GM12891 (cell line): ENCODE results near the gene TFCP2L1.
"Not testable (repeated sequence)": the region's sequence is repeated elsewhere in the genome, so short reads cannot be mapped to it uniquely, and the experiment has no call there.

Source experiments
- DNase-seq: peaks from one replicate; pipeline ENCODE4 v3.0.0; 2011; ENCODE audit warnings: low spot score; ENCODE audit not compliant: insufficient read length
- FAIRE-seq: peaks from 2 replicates; lab custom pipeline; 2011; peaks lifted over from hg19 to GRCh38; lab: Jason Lieb, UNC
- PAX5 ChIP-seq: IDR thresholded peaks from 2 replicates; pipeline ENCODE4 v1.6.1; 2011; ENCODE audit warnings: low read length, moderate library complexity, mild to moderate bottlenecking; ENCODE audit not compliant: insufficient read depth, severe bottlenecking
- POLR2A ChIP-seq: IDR thresholded peaks from 2 replicates; pipeline ENCODE4 v1.6.1; 2011; ENCODE audit warnings: low read depth, low read length, control low read depth
- POLR2AphosphoS5 ChIP-seq: IDR thresholded peaks from 2 replicates; pipeline ENCODE4 v1.6.1; 2011; ENCODE audit warnings: low read depth, low read length, control low read depth
- POU2F2 ChIP-seq: IDR thresholded peaks from 2 replicates; pipeline ENCODE4 v1.6.1; 2011; ENCODE audit warnings: low read depth, mild to moderate bottlenecking, control low read depth, low read length, moderate library complexity
- SPI1 ChIP-seq: IDR thresholded peaks from 2 replicates; pipeline ENCODE4 v1.6.1; 2011; ENCODE audit warnings: low read depth, low read length, control low read depth
- TAF1 ChIP-seq: IDR thresholded peaks from 2 replicates; pipeline ENCODE4 v1.6.1; 2011; ENCODE audit warnings: low read depth, low read length, control low read depth

The TFCP2L1 gene

DNA sequence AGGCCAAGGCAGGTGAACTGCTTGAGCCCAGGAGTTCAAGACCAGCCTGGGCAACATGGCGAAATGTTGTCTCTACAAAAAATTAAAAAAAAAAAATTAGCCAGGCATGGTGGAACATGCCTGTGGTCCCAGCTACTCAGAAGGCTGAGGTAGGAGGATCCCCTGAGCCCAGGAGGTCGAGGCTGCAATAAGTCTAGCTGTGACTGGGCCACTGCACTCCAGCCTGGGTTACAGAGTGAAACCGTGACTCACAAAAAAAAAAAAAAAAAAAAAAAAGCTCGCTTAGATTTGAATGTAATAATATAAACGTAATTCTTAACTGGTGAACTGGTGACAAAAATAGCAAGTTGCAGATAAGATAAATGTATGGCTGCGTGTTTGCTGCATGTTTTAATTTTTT lies 56.5 kb downstream of the TFCP2L1 start:
- DNase-seq (no peak), FAIRE-seq (no peak)
- no peak for TF ChIP-seq PAX5
- TF ChIP-seq SPI1, result no peak
- no peak for TF ChIP-seq POU2F2
- TF ChIP-seq TAF1, result no peak
- no peak for TF ChIP-seq POLR2AphosphoS5
- no peak for TF ChIP-seq POLR2A

DNA sequence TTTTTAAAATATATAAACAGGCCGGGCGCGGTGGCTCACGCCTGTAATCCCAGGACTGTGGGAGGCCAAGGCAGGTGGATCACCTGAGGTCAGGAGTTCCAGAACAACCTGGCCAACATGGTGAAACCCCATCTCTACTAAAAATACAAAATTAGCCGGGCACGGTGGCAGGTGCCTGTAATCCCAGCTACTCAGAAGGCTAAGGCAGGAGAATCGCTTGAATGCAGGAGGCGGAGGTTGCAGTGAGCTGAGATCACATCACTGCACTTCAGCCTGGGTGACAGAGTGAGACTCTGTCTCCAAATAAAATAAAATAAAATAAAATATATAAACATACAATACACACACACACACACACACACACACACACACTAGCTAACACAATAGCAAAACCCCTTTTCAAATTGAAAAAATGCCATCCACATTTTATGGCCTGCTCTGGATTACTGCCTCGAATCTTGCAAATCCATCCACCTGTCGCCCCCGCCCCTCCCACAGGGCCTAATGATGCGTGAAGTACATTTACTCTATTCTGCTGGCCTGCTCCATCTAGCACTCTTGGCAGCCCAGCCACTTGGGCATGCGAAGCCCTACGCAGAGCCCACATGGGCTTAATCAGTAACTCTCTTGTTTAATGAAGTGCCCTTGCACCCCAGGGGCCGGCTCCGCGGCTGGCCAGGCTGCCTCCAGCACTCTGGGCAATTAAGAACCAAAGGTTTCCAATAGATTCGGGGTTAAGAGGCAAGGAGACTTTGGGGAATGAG lies 57.4 kb downstream of the TFCP2L1 start:
- not testable (repeated sequence) for DNase-seq

DNA sequence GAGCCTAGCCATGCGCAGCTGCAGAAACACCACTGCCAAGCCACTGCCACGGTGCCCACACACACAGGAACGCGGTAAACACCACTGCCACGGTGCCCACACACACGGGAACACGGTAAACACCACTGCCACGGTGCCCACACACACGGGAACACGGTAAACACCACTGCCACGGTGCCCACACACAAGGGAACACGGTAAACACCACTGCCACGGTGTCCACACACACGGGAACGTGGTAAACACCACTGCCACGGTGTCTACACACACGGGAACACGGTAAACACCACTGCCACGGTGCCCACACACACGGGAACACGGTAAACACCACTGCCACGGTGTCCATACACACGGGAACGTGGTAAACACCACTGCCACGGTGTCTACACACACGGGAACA lies 59.3 kb downstream of the TFCP2L1 start:
- FAIRE-seq, DNase-seq: not testable (repeated sequence)

More for the DNA sequence above, 57.4 kb downstream of the TFCP2L1 start:
- FAIRE-seq, result not testable (repeated sequence)

DNA sequence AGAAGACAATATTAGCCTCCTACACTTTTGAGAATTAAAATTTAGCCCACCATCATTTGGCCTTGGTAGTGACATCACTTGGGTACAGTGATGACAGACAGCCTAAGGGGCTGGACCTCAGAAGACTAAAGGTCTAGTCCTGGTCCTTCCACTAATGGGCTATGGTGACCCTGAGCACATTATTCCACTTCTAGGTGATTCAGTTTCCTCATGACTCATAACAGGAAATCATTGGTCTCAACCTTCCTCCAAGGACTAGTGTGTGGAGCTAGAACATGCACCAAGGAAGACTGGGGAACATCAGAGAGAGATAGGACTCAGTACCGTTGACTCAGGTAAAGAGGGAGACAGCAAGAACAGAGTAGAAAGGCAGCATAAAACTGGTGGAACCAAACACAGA lies 64.0 kb downstream of the TFCP2L1 start:
- FAIRE-seq (no peak), DNase-seq (no peak)
- TF ChIP-seq POLR2A (no peak), POLR2AphosphoS5 (no peak), PAX5 (no peak), TAF1 (no peak), POU2F2 (no peak), SPI1 (no peak)

DNA sequence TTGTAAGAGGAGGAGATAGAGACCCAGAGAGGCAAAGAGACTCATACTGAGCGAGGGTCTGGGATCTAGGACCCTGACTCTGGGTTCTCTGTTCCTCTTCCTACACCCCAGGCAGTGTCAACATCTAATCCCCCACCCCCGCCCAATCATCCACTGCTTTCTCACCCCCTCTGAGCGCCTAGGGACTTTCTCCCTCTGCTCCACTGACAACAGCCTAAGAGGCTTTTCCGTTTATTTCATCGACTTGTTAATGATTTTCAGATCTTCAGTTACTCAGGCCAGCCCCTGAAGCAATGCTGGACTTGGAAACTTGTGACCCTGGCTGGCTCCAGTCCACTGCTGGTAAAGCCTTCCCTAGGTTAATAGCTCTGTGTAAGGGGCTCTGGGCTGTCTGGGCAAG lies 65.1 kb downstream of the TFCP2L1 start:
- no peak for DNase-seq
- TF ChIP-seq PAX5 (no peak), SPI1 (no peak), POU2F2 (no peak)
- no peak for FAIRE-seq

DNA sequence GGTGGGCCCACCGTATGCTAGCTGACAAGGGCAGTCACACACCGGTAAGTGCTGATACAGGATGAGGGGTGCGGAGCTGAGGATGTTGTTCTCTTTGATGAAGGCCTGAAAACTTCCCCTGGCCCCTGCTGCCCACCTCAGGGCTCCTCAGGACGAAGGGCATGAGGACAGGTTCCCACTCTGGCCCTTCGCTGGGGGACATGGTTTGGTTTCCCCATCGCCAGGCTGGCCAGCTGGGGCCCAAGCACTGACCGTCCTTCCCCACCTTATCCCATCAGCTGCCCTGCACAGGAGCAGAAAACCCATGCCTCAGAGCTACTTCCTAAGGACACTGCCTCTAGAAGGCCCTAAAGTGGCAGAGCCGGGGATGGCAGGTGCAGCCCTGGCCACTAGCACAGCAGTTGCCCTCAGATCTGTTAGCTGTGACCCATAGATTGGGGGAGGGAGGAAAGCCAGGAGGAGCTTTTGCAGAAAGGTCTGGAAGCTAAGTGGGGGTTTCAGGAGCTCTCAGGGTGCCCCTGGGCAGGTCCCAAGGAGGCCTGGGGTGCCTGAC lies 66.5 kb downstream of the TFCP2L1 start:
- TF ChIP-seq SPI1 (no peak), TAF1 (no peak), POLR2AphosphoS5 (no peak), POU2F2 (no peak), PAX5 (no peak), POLR2A (no peak)
- no peak for FAIRE-seq
- no peak for DNase-seq

DNA sequence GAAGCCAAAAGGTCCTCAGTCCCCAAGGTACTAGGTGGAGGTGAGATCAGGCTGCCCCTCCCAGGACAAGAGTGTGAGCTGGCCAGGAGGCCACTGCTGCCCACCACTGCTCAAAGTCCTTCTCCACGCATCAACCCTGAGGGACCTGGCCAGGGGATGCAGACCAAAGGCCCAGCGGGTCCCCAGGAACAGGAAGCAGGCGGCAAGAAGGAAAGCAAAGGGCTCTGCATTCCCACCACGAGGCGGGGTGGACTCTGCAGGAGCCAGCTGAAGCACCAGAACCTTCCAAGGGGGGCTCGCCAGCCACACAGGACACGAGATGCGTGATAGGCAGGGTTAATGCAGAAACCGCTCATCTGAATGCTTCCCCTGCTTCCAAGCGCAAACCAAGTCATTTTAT lies 67.4 kb downstream of the TFCP2L1 start:
- FAIRE-seq (no peak), DNase-seq (no peak)
- no peak for TF ChIP-seq SPI1
- no peak for TF ChIP-seq POU2F2
- no peak for TF ChIP-seq POLR2AphosphoS5
- TF ChIP-seq TAF1, result no peak
- TF ChIP-seq PAX5, result no peak
- no peak for TF ChIP-seq POLR2A

DNA sequence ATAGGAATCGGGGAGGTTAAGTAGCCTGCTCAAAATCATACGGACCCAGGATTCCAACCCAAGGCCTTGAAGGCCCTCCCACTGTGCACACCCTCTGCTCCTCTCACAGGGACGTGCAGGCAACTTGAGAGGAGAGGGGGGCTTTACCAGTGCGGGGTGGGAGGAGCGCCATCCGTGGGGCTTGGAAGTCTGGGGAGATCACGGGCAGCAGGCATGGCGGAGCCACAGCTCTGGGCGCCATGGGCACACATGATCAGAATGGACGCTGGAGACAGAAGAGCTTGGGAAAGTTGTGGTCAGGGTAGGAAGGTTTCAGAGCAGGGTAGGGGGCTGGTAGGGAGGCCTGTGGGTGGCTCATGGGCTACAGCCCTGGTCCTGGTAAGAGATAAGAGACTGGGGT lies 70.7 kb downstream of the TFCP2L1 start:
- DNase-seq (no peak), FAIRE-seq (no peak)
- TF ChIP-seq SPI1 (no peak), POLR2AphosphoS5 (no peak), PAX5 (no peak)

DNA sequence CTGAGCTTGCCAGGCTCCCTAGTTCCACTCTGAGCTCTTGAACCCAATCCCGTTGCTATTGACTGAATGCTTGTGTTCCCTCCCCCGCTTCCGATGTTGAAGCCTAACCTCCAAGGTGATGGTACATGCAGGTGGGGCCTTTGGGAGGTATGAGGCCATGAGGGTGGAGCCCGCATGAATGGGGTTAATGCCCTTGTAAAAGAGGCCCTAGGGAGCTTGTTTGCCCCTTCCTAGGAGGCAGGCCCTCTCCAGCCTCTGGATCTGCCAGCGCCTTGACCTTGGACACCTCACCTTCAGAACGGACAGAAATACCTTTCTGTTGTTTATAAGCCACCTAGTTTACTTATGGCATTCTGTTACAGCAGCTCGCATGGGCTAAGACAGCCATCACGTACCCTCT lies 71.6 kb downstream of the TFCP2L1 start:
- TF ChIP-seq POLR2A, result no peak
- no peak for TF ChIP-seq POLR2AphosphoS5
- no peak for TF ChIP-seq SPI1
- TF ChIP-seq TAF1, result no peak
- no peak for TF ChIP-seq POU2F2
- no peak for TF ChIP-seq PAX5
- DNase-seq (no peak), FAIRE-seq (no peak)

DNA sequence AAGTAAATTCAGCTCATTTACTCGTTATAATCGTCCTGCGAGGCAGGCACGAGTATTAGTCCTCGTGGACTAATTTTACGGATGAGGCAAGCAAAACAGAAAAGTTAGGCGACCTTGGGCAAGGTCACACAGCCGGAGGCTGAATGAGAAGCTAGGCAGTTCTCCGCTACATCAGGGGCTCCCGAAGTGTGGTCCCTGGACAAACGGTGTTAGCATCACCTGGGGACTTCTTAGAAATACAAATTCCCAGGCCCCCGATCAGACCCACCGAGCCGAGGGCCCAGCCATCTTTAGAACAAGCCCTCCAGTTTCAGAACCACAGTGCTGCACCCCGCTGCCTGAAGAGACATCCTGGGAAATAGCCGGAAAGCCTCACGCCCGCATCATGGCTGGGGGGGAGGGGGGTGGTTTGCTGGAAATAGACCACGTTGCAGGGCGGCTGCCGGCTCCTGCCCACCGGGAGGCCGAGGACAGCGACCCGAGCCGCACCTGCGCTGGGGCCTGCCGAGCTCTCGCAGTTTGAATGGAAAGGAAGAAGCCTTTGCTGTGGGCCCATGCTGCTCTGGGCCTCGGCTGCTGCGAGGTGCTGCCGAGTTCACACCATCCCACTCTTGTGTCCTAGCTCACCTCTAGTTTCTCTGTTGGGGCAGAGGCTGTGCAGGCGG lies 72.2 kb downstream of the TFCP2L1 start:
- no peak for DNase-seq
- no peak for FAIRE-seq
- no peak for TF ChIP-seq TAF1
- TF ChIP-seq SPI1, result no peak
- no peak for TF ChIP-seq PAX5
- TF ChIP-seq POU2F2, result no peak
- TF ChIP-seq POLR2AphosphoS5, result no peak
- no peak for TF ChIP-seq POLR2A

DNA sequence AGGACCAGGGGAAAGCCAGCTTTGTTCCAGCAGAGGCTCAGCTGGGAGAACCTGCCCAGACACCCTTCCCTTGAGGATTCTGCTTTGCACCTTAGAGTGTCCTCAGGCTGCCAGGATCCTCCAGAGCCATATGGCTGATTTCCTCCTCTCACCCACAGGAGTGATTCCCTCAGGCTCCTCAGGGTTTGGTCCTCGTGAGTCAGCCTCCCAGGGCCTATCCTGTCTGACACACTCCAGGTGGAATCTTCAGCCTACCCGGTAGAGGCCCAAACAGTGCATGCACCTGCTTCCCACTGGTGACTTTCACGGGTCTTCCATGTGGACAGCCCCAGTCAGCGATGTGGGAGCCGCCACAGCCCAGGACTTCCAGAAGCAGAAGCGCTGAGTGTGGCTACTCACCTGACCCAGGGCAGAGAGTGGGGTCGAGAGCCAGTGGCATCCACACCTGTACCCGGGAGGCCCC lies 73.3 kb downstream of the TFCP2L1 start:
- FAIRE-seq, result no peak
- no peak for DNase-seq
- no peak for TF ChIP-seq POLR2AphosphoS5
- no peak for TF ChIP-seq TAF1
- TF ChIP-seq PAX5, result no peak
- no peak for TF ChIP-seq POU2F2
